ENCODE data around the gene MAGI1. TPM values are rescaled to one million over a fixed set of nuclear protein-coding genes. Genes with fewer than 3 reads are reported as not detected.

The MAGI1 gene
- total RNA-seq, 4 donors from 2014 or later: 42.4 to 71.6 (median 50.2) TPM

DNA sequence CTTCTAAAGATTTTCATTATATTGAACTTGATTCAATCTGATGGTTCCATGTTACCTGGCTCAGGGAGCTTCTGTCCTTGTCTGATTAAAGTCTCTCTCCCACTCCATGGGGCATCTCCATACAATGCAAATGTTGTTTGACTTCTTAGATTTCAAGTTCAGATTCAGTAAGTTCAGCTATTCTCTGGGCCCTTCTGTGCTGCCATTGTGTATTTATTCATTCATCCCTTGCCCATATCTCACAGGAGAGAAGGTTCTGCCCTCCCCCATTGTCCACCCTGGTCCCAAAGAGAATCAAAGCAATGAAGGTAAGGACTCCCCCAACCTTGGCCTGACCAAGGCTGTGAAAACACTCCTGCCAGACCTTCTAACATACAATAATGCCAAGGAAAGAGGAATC, 669.9 kb downstream of the MAGI1 start:
- no peak for DNase-seq (ENCODE audit: low spot score in 2 of 2)
- no peak for TF ChIP-seq POLR2A (IDR thresholded peaks at IDR 0.05)
- TF ChIP-seq, protein P1, sequence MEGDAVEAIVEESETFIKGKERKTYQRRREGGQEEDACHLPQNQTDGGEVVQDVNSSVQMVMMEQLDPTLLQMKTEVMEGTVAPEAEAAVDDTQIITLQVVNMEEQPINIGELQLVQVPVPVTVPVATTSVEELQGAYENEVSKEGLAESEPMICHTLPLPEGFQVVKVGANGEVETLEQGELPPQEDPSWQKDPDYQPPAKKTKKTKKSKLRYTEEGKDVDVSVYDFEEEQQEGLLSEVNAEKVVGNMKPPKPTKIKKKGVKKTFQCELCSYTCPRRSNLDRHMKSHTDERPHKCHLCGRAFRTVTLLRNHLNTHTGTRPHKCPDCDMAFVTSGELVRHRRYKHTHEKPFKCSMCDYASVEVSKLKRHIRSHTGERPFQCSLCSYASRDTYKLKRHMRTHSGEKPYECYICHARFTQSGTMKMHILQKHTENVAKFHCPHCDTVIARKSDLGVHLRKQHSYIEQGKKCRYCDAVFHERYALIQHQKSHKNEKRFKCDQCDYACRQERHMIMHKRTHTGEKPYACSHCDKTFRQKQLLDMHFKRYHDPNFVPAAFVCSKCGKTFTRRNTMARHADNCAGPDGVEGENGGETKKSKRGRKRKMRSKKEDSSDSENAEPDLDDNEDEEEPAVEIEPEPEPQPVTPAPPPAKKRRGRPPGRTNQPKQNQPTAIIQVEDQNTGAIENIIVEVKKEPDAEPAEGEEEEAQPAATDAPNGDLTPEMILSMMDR (IDR thresholded peaks at IDR 0.05): no peak
- intact Hi-C loops (cut with DNase I; ENCODE audit: low total_unique reads): no loop called here
- H3K4me3 ChIP-seq (ENCODE audit: low read depth, poor library complexity, severe bottlenecking): no peak overlapping the region

DNA sequence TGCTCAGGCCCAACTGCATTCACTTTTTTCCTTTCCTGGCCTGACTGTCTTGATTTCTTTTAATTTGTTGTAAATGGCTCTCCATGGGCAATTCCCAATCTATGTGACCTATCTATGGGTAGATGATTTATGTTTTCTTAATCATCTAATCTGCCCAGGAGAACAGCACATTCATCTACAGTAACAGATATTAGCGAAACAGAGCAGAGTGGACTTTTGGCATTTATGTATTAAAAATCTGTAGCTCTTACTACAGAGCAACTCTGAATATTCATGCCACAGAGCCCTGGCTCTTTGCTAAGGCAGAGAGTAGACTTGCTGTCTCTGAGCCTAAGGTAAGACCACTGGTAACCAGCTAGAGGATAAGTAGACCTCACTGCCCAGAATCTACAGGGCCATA, 676.0 kb downstream of the MAGI1 start:
- intact Hi-C loops (cut with DNase I; ENCODE audit: low total_unique reads): no loop called here
- WGBS, 2 donors: 94 to 95% methylated on average over 1 of the region's 1 CpG

DNA sequence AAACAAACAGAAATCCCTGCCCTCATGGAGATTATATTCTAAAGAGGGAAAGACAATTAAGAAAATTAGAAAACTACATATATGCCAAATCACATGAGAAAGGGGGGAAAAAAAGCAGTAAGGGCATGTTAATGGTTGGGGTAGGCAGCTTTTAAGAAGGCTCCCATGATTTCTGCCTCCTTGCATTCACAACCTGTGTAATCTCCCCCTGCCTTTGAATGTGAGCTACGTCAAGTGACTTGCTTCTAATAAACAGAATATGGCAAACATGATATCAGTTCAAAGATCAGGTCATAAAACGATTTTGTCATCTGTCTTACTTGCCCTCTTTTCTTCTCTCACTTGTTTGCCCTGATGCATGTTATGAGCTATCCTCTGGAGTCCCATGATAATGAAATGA, 677.3 kb downstream of the MAGI1 start:
- no peak for TF ChIP-seq POLR2A (IDR thresholded peaks at IDR 0.05)
- TF ChIP-seq, protein P1 (IDR thresholded peaks at IDR 0.05): no peak
- WGBS, 2 donors: 65 to 87% methylated on average over 2 of the region's 2 CpGs
- no peak for DNase-seq (ENCODE audit: low spot score in 2 of 2)
- intact Hi-C loops (cut with DNase I; ENCODE audit: low total_unique reads): no loop called here
- no peak overlapping the region for H3K4me3 ChIP-seq (ENCODE audit: low read depth, poor library complexity, severe bottlenecking)

More for the DNA sequence above, 676.0 kb downstream of the MAGI1 start:
- TF ChIP-seq POLR2A (IDR thresholded peaks at IDR 0.05): no peak
- TF ChIP-seq, protein P1 (IDR thresholded peaks at IDR 0.05): no peak
- no peak for DNase-seq (ENCODE audit: low spot score in 2 of 2)
- no peak overlapping the region for H3K4me3 ChIP-seq (ENCODE audit: low read depth, poor library complexity, severe bottlenecking)

DNA sequence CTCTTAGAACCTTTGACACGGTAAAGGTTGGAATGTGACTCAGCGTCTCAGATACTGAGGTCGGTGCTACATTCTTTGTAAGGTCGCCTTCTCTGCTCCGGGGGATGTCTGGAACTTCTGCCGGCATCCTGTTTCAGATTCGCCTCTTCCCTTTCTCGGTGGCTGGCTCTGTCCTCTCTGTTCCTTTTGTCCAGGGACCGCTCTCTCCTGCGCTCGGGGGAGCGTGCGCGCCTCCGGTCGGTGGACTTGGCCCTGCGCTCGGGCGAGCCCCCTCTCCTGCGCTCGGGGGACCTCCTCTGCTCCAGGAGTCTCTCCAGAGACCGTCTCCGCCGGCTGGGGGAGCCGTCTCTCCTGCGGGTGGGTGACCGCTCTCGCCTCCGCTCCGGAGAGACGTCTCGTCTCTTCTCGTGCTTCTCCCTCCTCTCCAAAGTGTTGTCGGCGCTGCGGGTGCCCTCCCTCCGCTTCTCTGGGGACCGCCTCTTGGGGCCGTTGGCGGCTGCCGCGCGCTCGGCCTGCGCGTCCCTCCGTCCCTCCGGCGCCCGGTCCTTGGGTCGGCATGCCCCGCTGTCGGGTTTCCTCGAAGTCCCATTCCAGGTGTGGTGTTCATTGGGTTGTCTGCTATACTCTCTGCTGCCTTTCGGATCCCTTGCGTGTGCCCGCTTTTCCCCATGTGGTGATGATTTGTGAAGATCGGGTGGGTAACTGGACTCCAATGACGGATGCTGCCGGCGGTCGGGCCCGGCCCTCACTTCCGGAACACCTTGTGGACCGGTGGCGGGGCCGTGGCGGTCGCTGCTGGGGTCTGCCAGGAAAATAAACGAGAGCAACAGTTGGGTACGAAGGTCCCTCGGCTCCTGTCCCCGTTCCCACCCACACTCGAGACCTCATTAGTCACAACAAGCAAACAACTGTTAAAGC, 682.1 kb downstream of the MAGI1 start:
- intact Hi-C loops (cut with DNase I; ENCODE audit: low total_unique reads): no loop called here
- TF ChIP-seq POLR2A (IDR thresholded peaks at IDR 0.05): no peak
- TF ChIP-seq, protein P1 (IDR thresholded peaks at IDR 0.05): no peak
- DNase-seq (ENCODE audit: low spot score in 2 of 2): no peak
- WGBS, 2 donors: 54 to 65% methylated on average over 74 of the region's 74 CpGs
- no peak overlapping the region for H3K4me3 ChIP-seq (ENCODE audit: low read depth, poor library complexity, severe bottlenecking)

DNA sequence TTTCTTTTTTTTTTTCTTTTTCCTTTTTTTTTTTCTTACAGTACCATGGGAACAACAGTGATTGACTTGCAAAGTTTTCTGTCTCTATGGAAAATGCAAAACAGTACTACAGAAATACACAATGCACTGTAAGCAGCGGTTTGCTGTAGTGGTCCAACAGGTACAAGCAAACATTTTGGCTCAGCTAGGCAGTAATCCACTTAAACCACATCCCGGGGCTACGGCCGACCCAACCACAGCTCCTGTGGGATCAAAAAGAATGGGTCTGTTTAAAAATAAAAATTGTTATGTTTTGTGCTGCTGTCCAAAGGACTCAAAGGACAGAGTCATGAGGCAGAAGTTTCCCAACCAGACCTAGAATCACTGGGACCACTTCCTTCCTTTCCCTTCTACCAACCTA, 683.8 kb downstream of the MAGI1 start:
- no peak for TF ChIP-seq POLR2A (IDR thresholded peaks at IDR 0.05)
- TF ChIP-seq, protein P1 (IDR thresholded peaks at IDR 0.05): no peak
- intact Hi-C loops (cut with DNase I; ENCODE audit: low total_unique reads): no loop called here
- WGBS, 2 donors: 69 to 80% methylated on average over 4 of the region's 4 CpGs
- no peak for DNase-seq (ENCODE audit: low spot score in 2 of 2)
- no peak overlapping the region for H3K4me3 ChIP-seq (ENCODE audit: low read depth, poor library complexity, severe bottlenecking)

All from lower leg skin (tissue), 4 donors.